ENCODE measurements around the gene CHRNA9.
"Not testable (repeated sequence)": the region's sequence is repeated elsewhere in the genome, so short reads cannot be mapped to it uniquely, and the experiment has no call there.

The CHRNA9 gene

DNA sequence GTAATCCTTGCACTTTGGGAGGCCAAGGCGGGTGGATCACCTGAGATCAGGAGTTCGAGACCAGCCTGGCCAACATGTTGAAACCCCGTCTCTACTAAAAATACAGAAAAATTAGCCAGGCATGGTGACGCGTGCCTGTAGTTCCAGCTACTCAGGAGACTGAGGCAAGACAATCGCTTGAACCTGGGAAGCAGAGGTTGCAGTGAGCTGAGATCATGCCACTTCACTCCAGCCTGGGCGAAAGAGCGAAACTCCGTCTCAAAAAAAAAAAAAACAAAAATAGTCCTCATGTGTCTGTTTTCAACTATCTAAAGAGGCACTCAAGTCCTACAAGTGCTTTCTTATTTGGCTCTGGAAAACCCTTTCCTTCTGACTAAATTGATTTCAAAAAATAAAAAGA, 57.1 kb downstream of the CHRNA9 start:
- not testable (repeated sequence) for DNase-seq

GRCh38 chr4:40394236-40394635, 59.1 kb downstream of the CHRNA9 start:
- DNase-seq = no peak

- no peak for DNase-seq
Observed at GRCh38 chr4:40395166-40395900, 60.2 kb downstream of the CHRNA9 start.

DNA sequence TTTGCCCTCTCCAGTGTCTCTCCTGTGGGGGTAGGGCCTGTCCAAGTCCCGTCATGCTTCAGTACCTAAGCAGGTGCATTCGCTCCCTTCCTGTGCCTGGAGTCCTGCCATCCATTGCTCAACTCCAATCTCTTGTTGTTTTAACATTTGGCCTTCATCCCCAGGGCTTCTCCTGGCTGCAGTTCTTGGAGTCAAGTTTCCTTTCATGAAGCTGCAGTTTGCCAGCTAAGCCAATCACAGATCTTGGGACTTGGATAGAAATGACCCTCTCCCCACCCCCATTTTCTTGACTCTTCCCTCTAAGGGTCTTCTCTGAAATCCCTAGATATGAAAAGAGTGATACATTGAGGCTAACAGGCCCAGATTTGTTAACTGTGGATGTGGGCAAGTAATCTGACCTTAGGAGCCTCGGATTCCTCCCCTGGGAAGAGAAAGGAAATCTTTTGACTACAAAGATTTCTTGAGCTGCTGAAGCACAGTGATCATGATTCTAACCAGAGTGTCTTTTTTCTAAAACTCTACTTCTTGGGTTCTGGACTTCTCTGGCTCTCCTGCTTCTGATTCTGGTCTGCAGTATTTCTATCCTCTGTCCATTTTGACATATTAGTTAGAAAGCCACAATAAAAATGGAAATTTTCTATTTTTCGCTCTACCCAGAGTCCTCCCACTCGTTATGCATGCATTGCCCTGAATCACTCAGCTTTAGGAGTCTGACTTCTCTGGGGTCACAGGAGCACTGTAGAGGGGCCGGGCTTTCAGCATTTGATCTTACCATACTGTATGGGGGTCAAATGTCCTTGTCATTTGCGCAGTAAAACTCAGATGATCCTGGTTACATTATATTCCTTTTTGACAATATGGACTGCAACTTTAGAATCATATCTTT, 61.0 kb downstream of the CHRNA9 start:
- DNase-seq = no peak

DNA sequence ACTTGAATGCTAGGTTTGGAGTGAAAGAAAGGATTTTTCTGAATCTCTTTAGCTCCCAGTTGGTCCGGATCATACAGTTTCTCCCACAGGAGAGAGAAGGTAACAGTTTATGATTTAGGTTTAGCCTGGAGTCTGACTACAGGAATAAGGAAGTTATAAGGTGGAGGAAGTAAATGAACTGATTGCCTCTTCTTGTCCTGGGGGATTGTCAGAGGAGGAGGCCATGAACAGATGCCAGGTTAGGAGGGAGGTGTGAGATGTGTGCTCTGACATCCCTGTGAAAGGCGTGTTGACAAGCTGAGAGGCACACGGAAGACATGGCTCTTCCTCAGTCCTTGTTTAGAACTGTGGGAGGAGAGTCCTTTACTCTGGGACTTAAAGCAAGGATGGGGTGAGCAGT, 64.4 kb downstream of the CHRNA9 start:
- no peak for DNase-seq

DNA sequence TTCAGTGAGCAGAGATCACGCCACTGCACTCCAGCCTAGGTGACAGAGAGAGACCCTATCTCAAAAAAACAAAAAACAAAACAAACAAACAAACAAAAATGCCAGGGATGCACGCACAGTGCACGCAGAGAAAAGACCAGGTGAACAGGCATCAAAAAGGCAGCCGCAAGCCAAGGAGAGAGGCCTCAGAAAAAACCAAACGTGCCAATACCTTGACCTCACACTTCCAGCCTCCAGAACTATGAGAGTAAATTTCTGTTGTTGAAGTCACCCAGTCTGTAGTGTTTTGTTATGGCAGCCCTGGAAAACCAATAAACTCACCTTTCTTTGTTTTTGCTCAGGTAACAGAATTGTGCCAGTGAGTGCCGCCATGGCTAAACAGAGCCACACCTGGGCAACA, 66.0 kb downstream of the CHRNA9 start:
- DNase-seq = no peak

DNA sequence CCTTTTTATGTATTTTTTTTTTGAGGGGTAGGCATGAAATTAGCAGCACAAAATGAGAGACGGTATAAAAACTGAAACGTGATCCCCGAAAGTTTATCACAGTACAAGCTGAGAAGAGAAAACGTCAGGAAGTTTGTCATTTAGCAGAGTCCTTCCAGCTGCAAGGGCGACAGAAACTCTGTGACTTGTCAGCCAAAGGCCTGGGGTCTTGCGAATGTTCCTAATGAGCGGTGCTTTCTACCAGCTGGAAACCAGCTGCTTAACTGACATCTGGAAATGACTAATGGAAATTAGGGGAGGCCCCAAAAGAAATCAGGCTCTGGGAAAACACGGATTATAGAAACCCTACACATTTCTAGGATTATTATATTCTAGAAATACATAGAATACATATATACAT, 66.5 kb downstream of the CHRNA9 start:
- no peak for DNase-seq

- no peak for DNase-seq
Observed at GRCh38 chr4:40402556-40402955, 67.4 kb downstream of the CHRNA9 start.

GRCh38 chr4:40403081-40403480, 67.9 kb downstream of the CHRNA9 start:
- no peak for DNase-seq

All from GDM1 (cell line).